HepG2 (cell line): Measurements from ENCODE around the gene CCDC117. TPM values are rescaled to one million over a fixed set of nuclear protein-coding genes. Genes with fewer than 3 reads are reported as not detected.
A peak's percentile ranks its signal among the peaks of the same experiment; 100 is the strongest.

Source experiments
- ELF1 ChIP-seq: sonication (generic); formaldehyde crosslinking; IDR thresholded peaks from 2 replicates; pipeline ENCODE4 v1.4.0; 2020; ENCODE audit warnings: missing genetic modification reagents
- GABPB1 ChIP-seq: IDR thresholded peaks from 2 replicates; pipeline ENCODE4 v1.6.1; 2016; ENCODE audit warnings: mild to moderate bottlenecking, missing genetic modification reagents, moderate library complexity, missing compliant biosample characterization
- GTF3A ChIP-seq: sonication (generic); formaldehyde crosslinking; conservative IDR thresholded peaks from 2 replicates; pipeline ENCODE4 v1.4.0; 2020; ENCODE audit warnings: mild to moderate bottlenecking, missing genetic modification reagents
- HNF1A ChIP-seq, 2 experiments: sonication (generic) in 1 of 2; formaldehyde crosslinking in 1 of 2; IDR thresholded peaks; 2 replicates each; pipeline versions ENCODE4 v1.4.0 to v1.6.1; 2016 to 2020; ENCODE audit warnings: borderline replicate concordance in 1 of 2, low read depth in 1 of 2, mild to moderate bottlenecking in 1 of 2, missing genetic modification reagents in 1 of 2
- IKZF1 ChIP-seq: fragments of 450-650 bp; IDR thresholded peaks from 2 replicates; pipeline ENCODE4 v1.7.1; 2016
- KDM5A ChIP-seq: fragments of 200-600 bp; sonication (generic); IDR thresholded peaks from 2 replicates; pipeline ENCODE4 v1.7.0; 2018; ENCODE audit warnings: antibody characterized with exemption, mild to moderate bottlenecking, low read length, borderline replicate concordance
- MZF1 ChIP-seq: sonication (generic); formaldehyde crosslinking; IDR thresholded peaks from 2 replicates; pipeline ENCODE4 v1.8.1; 2023; ENCODE audit warnings: mild to moderate bottlenecking, missing genetic modification reagents, borderline replicate concordance
- ZBTB7A ChIP-seq: sonication (generic); formaldehyde crosslinking; IDR thresholded peaks from 2 replicates; pipeline ENCODE4 v1.8.0; 2022; ENCODE audit warnings: mild to moderate bottlenecking, missing genetic modification reagents
- ZC3H4 ChIP-seq: sonication (generic); formaldehyde crosslinking; IDR thresholded peaks from 2 replicates; pipeline ENCODE4 v1.4.0; 2020; ENCODE audit warnings: missing genetic modification reagents, borderline replicate concordance
- ZMYM4 ChIP-seq: sonication (generic); formaldehyde crosslinking; IDR thresholded peaks from 2 replicates; pipeline ENCODE4 v1.8.1; 2023; ENCODE audit warnings: mild to moderate bottlenecking, missing genetic modification reagents
- ZNF441 ChIP-seq: sonication (generic); formaldehyde crosslinking; IDR thresholded peaks from 2 replicates; pipeline ENCODE4 v1.7.0; 2021; ENCODE audit warnings: missing genetic modification reagents, borderline replicate concordance
- ZNF562 ChIP-seq: sonication (generic); formaldehyde crosslinking; IDR thresholded peaks from 2 replicates; pipeline ENCODE4 v1.8.0; 2022; ENCODE audit warnings: missing genetic modification reagents, borderline replicate concordance
- polyA plus RNA-seq, 8 experiments: library from polyadenylated mRNA; depleted of rRNA in 3 of 8; stranded (reverse) in 7 of 8; unstranded in 1 of 8; fragments of >200 nt; fragmentation: Illumina TruSeq in 4 of 8; extraction: Trizol in 4 of 8; gene quantifications; 2 replicates each; pipeline versions ENCODE4 v1.2.1 to v1.2.3, GENCODE V29; 2011 to 2016; ENCODE audit warnings: low read depth in 4 of 8, missing spikeins in 1 of 8, mixed read lengths in 1 of 8; ENCODE audit not compliant: insufficient read depth in 1 of 8
- total RNA-seq, 5 experiments: library from RNA; depleted of rRNA; stranded (reverse); fragments of >200 nt; fragmentation: Illumina TruSeq; extraction: Trizol; gene quantifications; 2 replicates each; pipeline ENCODE4 v1.2.3, GENCODE V29; 2016; ENCODE audit warnings: low read depth in 1 of 5
- TF ChIP-seq, protein P1 (sequence below): sonication (generic); formaldehyde crosslinking; IDR thresholded peaks from 2 replicates; pipeline ENCODE4 v1.4.0; 2020; ENCODE audit warnings: low read depth, missing genetic modification reagents
- TF ChIP-seq, protein P2 (sequence below), 2 experiments: sonication (generic) in 1 of 2; formaldehyde crosslinking in 1 of 2; IDR thresholded peaks; 2 replicates each; pipeline versions ENCODE4 v1.5.1 to v1.6.1; 2011 to 2020; ENCODE audit warnings: borderline replicate concordance in 1 of 2, low read depth in 1 of 2, low read length in 1 of 2, mild to moderate bottlenecking in 1 of 2, missing genetic modification reagents in 1 of 2, moderate library complexity in 1 of 2
- TF ChIP-seq, protein P3 (sequence below): sonication (generic); formaldehyde crosslinking; IDR thresholded peaks from 2 replicates; pipeline ENCODE4 v1.5.1; 2020; ENCODE audit warnings: missing genetic modification reagents, mild to moderate bottlenecking, borderline replicate concordance

CCDC117 gene
- total and polyA plus RNA-seq, 2 of the 13 experiments (the other 11 are each of a cell fraction or from before 2014, with no cell fraction given), result 12.6 to 34.2 TPM

GRCh38 chr22:28741785-28742561 is 30.5 kb upstream of the CCDC117 start, which contains the start of the genes CHEK2 and HSCB (continued):
- TF ChIP-seq, protein P1, sequence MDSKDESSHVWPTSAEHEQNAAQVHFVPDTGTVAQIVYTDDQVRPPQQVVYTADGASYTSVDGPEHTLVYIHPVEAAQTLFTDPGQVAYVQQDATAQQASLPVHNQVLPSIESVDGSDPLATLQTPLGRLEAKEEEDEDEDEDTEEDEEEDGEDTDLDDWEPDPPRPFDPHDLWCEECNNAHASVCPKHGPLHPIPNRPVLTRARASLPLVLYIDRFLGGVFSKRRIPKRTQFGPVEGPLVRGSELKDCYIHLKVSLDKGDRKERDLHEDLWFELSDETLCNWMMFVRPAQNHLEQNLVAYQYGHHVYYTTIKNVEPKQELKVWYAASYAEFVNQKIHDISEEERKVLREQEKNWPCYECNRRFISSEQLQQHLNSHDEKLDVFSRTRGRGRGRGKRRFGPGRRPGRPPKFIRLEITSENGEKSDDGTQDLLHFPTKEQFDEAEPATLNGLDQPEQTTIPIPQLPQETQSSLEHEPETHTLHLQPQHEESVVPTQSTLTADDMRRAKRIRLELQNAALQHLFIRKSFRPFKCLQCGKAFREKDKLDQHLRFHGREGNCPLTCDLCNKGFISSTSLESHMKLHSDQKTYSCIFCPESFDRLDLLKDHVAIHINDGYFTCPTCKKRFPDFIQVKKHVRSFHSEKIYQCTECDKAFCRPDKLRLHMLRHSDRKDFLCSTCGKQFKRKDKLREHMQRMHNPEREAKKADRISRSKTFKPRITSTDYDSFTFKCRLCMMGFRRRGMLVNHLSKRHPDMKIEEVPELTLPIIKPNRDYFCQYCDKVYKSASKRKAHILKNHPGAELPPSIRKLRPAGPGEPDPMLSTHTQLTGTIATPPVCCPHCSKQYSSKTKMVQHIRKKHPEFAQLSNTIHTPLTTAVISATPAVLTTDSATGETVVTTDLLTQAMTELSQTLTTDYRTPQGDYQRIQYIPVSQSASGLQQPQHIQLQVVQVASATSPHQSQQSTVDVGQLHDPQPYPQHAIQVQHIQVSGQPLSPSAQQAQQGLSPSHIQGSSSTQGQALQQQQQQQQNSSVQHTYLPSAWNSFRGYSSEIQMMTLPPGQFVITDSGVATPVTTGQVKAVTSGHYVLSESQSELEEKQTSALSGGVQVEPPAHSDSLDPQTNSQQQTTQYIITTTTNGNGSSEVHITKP (CRISPR knock-in tag), result no peak
- 0 out of 2 replicates have a peak, but pooled peaks have one; percentile 8 for TF ChIP-seq ZBTB7A (CRISPR knock-in tag)
- TF ChIP-seq GTF3A, result 0 out of 2 replicates have a peak, but pooled peaks have one; percentile 56
- TF ChIP-seq, protein P2, sequence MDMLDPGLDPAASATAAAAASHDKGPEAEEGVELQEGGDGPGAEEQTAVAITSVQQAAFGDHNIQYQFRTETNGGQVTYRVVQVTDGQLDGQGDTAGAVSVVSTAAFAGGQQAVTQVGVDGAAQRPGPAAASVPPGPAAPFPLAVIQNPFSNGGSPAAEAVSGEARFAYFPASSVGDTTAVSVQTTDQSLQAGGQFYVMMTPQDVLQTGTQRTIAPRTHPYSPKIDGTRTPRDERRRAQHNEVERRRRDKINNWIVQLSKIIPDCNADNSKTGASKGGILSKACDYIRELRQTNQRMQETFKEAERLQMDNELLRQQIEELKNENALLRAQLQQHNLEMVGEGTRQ (IDR thresholded peaks at IDR 0.05; ENCODE audit: low read depth, low read length), result no peak
- TF ChIP-seq, protein P2 (CRISPR knock-in tag; IDR thresholded peaks at IDR 0.05; ENCODE audit: borderline replicate concordance), result no peak; the same call in none of the 2 replicates
- 0 out of 2 replicates have a peak, but pooled peaks have one; percentile 40 for TF ChIP-seq ZC3H4 (CRISPR knock-in tag)
- peak; percentile 91; the same call in 1 of the 2 replicates for TF ChIP-seq ZNF441 (CRISPR knock-in tag)
- TF ChIP-seq MZF1 (CRISPR knock-in tag), result no peak
- no peak for TF ChIP-seq IKZF1
- TF ChIP-seq KDM5A, result peak; percentile 91
- TF ChIP-seq ELF1 (CRISPR knock-in tag), result peak; percentile 87
- peak; percentile 94 for TF ChIP-seq GABPB1 (CRISPR knock-in tag)
- TF ChIP-seq HNF1A (IDR thresholded peaks at IDR 0.05; ENCODE audit: low read depth), result no peak
- peak; percentile 38; the same call in 1 of the 2 replicates for TF ChIP-seq HNF1A (CRISPR knock-in tag; IDR thresholded peaks at IDR 0.05; ENCODE audit: borderline replicate concordance)
- TF ChIP-seq, protein P3, sequence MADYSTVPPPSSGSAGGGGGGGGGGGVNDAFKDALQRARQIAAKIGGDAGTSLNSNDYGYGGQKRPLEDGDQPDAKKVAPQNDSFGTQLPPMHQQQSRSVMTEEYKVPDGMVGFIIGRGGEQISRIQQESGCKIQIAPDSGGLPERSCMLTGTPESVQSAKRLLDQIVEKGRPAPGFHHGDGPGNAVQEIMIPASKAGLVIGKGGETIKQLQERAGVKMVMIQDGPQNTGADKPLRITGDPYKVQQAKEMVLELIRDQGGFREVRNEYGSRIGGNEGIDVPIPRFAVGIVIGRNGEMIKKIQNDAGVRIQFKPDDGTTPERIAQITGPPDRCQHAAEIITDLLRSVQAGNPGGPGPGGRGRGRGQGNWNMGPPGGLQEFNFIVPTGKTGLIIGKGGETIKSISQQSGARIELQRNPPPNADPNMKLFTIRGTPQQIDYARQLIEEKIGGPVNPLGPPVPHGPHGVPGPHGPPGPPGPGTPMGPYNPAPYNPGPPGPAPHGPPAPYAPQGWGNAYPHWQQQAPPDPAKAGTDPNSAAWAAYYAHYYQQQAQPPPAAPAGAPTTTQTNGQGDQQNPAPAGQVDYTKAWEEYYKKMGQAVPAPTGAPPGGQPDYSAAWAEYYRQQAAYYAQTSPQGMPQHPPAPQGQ, result no peak
- peak; percentile 68 for TF ChIP-seq ZMYM4 (CRISPR knock-in tag)
- TF ChIP-seq ZNF562 (CRISPR knock-in tag), result no peak
